T47D (cell line): ENCODE data around the gene CNMD.

ENCODE experiments used
- DNase-seq, 2 experiments: peaks; one replicate each; pipeline versions ENCODE4 v3.0.0 to v3.0.0-alpha.2; 2011 to 2012; ENCODE audit warnings: low read depth in 1 of 2, low spot score in 1 of 2
- JUND ChIP-seq: IDR thresholded peaks from 2 replicates; pipeline ENCODE4 v1.6.1; 2012; ENCODE audit warnings: low read depth
- in situ Hi-C: cut with HindIII; loops from 2 replicates; pipeline ENCODE4 v1.10.0; 2016; ENCODE audit warnings: low sequenced_read_pairs, low pct_unique_long_range_greater_than_20kb

The CNMD gene

DNA sequence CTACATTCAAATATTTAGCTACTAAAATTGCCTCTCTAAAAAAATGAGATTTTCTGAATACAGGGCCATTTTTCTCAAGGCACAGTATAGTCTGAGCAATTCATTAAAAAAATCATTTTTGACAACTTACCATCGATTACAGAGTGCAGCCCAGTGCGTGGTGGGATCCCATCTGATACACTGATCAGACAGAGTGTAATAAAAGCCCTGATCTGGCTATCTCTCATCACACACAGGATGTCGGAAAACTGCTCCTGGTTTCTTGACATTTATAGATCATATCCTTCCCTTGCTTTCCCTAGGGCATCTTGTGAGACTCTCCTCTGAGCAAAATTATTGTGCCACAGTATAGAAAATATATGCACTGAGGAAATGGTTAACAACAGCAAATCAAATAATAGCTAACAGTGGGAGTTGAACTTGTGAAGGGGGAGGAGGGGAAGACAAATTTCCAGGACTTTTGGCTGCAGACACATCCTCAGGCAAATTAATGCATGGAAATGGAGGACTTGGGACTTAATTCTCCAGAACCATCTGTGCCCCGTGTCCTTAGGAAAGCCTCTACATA is 28.4 kb upstream of the CNMD start:
- no peak for TF ChIP-seq JUND
- in situ Hi-C loops, result no loop called here

DNA sequence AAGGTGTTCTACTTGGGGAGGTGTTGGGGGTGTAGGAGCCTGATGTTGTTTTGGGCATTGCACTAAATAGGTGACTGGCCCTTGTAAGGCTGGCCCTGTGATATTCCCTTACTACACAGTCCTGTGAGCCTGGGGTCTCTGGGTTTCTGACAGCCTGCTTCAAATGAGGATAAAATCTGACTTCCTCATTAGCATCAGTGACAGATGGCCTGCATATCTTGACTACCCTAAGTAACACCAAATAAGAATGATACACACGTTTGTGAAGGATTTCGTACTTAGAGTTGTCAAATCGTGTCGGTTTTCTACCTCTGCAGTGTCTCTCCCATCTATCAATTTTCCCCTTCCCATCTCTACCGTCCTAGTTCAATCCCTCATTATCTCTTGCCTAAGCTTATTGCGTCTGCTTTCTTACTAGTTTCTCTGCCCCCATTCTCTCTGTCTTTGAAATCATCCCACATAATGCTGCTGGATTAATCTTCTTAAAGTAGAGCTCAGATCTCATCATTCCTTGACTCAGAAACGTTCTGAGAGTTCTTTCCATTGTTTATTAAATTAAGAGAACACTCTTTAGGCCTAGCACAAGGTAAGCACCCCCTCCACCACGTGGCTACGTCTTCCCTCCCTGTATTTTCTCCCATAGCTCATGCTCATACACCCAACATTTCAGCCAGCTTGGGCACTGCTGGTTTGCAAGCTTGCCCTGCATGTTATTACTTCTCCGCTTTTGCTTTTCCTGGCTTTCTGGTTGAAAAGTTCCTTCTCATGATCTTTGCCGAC is 26.2 kb upstream of the CNMD start:
- TF ChIP-seq JUND, result no peak
- in situ Hi-C loops, result no loop called here
- no peak for DNase-seq

More for the DNA sequence above, 28.4 kb upstream of the CNMD start:
- DNase-seq, result no peak

DNA sequence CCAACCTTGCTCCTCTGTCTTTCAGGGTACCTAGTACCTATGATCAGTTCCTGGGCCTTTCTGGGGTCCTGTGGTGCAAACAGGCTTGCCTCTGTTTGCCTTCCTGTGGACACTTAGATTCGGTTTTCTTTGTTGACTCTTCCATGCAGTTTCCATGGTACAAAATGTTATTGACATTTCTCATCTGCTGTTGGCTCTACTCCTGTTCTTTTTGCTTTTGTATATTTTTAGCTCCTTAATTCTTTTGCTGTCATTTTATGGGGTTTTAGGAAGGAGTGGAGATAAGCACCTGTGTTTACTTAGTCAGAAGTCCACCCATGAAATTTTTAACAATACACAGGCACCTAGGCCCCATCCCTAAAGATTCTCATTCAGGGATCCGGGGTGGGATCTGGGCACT is 20.5 kb upstream of the CNMD start:
- no peak for DNase-seq
- in situ Hi-C loops, result no loop called here
- no peak for TF ChIP-seq JUND

DNA sequence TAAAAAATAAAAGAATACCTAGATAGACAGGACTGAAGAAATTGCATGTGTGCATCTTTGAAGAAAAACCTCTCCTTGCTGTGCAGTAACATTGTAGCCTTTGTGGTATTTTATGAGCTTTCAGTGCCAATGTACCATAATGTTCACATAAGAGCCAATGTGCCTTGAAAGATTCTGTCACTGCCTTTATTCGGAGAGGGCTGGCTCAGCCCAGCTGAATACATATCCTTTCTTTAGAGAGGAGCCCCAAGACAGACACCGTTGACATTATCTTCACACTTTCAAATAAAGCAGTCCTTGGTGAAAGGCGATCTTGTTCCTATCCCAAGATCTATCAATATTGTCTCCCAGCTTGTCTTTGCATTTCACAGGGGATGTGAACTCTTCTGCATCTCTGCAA is 18.5 kb upstream of the CNMD start:
- TF ChIP-seq JUND, result no peak
- peak in 1 of 2 experiments; percentile 3 for DNase-seq
- in situ Hi-C loops, result no loop called here

DNA sequence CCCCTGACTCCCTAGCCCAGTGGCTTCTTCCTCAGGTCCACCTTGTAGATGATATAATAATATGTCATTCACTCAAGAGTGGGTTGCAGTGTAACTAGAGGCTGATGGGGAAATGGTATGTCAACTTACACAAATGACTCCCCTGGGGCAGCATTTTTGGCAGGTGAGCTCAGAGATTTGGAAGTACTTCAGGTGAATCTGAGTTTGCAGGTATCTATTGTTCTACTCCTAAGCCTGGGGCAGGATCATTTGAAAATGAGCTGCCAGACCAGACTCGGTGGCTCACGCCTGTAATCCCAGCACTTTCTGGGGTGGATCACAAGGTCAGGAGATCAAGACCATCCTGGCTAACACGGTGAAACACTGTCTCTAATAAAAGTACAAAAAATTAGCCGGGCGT is 11.6 kb upstream of the CNMD start:
- peak in 1 of 2 experiments; percentile 23 for DNase-seq
- in situ Hi-C loops, result no loop called here
- no peak for TF ChIP-seq JUND

DNA sequence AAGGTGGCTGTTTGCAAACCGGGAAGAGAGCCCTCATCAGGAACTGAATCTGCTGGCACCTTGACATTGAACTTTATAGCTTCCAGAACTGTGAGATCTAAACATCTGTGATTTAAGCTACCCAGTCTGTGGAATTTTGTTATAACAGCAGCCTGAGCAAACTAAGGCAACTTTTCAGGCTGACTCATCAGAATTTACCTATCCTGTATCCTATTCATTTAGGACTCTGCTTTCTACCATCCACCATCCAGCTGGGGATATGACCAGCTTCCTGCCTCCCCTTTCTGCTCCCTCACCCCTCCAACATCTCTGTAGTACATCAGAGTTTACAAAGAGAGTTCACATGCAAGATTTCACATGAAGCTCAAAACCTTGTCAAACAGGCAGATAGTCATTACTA is 11.1 kb upstream of the CNMD start:
- TF ChIP-seq JUND, result no peak
- in situ Hi-C loops, result no loop called here
- no peak for DNase-seq

DNA sequence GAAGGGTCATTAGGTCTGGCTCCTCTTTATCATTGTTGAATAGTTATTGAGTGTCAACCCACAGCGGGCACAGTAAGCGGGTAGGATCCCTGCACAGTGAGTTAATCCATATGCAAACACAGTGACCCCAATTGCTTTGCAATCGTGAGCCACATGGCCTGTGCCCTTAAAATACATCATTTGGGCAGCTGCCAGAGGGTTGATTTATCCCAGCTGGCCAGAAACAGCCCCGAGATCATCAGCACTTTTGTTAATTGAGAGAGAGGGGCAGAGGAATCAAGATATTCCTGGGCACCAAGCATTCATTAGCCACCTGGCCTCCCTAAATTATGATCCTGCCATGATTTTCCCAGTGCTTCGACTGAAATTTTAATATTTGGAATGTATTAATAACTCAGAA is 9.8 kb upstream of the CNMD start:
- in situ Hi-C loops, result no loop called here
- no peak for TF ChIP-seq JUND
- DNase-seq, result no peak

DNA sequence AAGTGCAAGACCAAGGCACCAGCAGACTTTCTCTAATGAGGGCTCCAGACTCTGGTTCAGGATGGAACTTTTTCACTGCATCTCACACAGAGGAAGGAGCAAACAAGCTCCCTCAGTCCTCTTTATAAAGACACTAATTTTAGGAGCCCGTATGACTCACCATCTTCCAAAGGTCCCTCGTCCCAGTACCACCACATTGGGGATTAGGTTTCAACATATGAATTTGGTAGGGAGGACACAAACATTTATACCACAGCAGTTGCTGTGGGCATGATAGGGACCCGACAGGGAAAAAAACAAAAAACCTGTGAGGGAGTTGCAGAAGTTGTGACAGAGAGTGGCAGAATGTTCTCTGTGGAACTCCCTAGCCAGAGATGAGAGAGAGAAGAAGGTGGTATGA is 6.5 kb upstream of the CNMD start:
- no peak for TF ChIP-seq JUND
- no peak for DNase-seq
- in situ Hi-C loops, result no loop called here

DNA sequence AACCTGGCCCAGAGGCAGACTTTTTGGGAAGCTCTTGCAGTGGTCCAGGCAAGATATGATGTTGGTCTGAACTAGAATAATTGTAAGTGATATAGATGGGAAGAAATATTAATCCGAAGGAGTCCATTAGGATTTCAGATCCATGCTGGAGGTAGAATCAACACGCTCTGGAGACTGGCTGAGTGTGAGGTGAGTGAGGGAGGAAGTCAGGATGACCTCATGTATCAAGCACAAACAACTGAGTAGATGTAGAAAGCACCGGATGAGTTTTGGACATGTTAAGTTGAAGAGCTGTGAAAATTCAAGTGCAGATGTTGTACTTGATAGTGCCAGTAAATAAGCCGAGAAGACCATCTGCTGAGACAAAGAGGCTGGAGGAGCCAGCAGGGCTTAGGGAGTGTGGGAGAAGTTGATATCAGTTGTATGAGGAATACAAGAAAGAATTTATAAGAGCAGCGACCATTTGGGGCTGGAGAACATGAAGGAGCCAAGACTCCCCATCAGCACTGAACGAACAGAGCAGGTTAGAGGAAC is 5.3 kb upstream of the CNMD start:
- in situ Hi-C loops, result no loop called here
- DNase-seq, result no peak
- no peak for TF ChIP-seq JUND

DNA sequence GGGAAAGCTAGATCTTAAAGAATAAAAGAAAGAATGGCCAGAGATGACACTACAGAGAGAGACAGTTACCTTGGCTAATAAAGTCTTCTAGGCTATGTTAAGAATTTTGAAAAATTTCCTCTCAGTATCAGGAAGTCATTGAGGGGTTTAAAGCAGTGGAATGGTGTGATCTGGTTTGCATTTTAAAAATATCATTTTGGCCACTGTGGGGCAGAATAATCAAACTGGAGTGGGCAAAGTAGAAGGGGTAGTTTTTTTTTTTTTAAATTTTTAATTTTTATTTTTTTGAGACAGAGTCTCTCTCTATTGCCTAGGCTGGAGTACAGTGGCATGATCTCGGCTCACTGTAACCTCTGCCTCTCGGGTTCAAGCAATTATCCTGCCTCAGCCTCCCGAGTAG is 4.4 kb upstream of the CNMD start:
- DNase-seq, result no peak
- in situ Hi-C loops, result no loop called here
- TF ChIP-seq JUND, result no peak

DNA sequence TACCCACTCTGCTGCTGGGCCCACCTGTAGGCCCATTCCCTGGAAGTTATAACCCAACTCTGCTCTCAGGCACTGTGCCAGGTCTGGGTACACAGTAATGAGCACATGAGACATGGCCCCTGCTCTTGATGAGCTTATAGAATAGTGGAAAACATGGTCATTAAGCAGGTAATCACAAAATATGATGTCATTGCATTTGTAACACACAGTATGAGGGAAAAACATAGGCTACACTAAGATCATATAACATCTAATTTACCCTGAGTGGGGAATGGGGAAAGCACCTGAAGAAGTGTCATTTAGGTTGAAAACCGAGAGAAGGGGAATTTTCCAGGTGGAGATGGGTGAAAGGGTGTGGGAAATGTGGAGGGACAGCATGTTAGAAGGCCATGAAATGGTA is 3.9 kb upstream of the CNMD start:
- no peak for TF ChIP-seq JUND
- in situ Hi-C loops, result no loop called here
- no peak for DNase-seq

DNA sequence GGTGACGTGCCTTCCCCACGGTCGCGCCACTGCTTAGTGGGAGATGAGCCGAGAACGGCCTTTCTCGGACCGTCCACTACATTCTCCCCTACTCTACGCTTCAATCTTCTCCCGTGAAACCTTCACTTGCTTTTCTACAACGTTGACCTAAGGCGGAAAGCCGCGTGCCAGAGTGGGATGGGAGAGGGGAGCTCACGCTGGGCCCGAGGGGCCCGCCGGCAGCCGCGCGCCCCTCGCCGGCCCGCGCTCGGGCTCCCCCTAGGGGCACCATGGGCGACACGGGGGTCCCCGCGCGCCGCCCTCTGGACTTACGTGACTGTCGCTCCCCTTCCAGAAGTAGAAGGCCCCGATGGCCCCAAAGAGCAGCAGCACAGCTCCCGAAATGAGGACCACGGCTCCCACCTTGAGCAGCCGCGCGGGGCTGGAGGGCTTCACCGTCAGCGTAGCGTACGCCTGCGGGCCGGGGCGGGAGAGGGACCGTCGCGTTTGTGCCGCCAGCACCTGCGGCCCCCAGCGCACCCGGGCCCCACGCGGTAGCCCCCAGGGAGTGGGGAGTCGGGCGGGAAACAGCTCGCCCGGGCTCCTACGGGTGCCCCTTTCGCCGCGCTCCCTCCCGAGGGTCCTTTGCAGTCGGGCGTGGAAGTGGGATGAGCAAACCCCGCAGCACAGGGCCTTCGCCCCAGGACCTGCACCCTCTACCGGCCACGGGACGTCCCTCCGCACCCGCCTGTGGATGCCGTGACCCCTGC is 727 bp downstream of the CNMD start:
- in situ Hi-C loops, result no loop called here
- no peak for TF ChIP-seq JUND
- no peak for DNase-seq

DNA sequence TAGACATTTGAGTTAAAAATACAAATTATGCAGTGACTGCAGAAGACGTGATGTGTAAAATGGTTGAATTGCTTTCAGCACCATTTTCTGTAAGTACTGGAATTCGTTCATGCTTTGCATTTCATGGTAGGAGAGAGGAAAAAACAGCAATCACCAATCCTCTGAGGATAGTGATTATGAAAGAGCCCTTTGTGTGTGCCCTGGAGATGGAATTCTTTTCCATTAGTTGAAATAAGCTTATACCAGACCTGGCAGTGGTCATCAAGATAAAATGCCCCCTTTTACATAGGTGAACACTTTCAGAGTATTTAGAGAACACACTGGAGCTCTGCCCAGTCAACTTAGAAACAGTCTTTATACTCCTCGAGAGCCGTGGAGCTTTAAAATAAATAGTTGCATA is 1.7 kb downstream of the CNMD start:
- no peak for TF ChIP-seq JUND
- in situ Hi-C loops, result no loop called here
- no peak for DNase-seq
